Measurements from ENCODE around the gene MRE11.
"Not testable (repeated sequence)": the region's sequence is repeated elsewhere in the genome, so short reads cannot be mapped to it uniquely, and the experiment has no call there.

Gene MRE11

GRCh38 chr11:94418123-94418765, 75.4 kb downstream of the MRE11 start:
- DNase-seq, result no peak

- DNase-seq, result no peak
These were observed 76.2 kb downstream of the MRE11 start for GRCh38 chr11:94417386-94417987.

GRCh38 chr11:94405062-94405833, 88.4 kb downstream of the MRE11 start:
- no peak for DNase-seq

- DNase-seq, result no peak
These were observed 91.3 kb downstream of the MRE11 start for GRCh38 chr11:94402355-94402754.

GRCh38 chr11:94401773-94402265, 91.8 kb downstream of the MRE11 start:
- no peak for DNase-seq

GRCh38 chr11:94400839-94401772, 92.5 kb downstream of the MRE11 start, which contains the start of gene GPR83:
Gene GPR83, minus strand, starts transcription at chr11:94401419. Its CDS starts 172 bp downstream, at chr11:94401247.
- no peak for DNase-seq

GRCh38 chr11:94400457-94400838, 93.2 kb downstream of the MRE11 start:
- DNase-seq, result no peak

GRCh38 chr11:94400050-94400449, 93.6 kb downstream of the MRE11 start:
- no peak for DNase-seq

GRCh38 chr11:94398101-94398500, 95.5 kb downstream of the MRE11 start:
- DNase-seq, result no peak

GRCh38 chr11:94396282-94396681, 97.4 kb downstream of the MRE11 start:
- DNase-seq, result no peak

GRCh38 chr11:94391937-94392336, 101.7 kb downstream of the MRE11 start:
- DNase-seq, result not testable (repeated sequence)

GRCh38 chr11:94379613-94380012, 114.0 kb downstream of the MRE11 start:
- DNase-seq, result no peak

GRCh38 chr11:94376841-94377240, 116.8 kb downstream of the MRE11 start:
- DNase-seq, result no peak

- not testable (repeated sequence) for DNase-seq
These were observed 123.1 kb downstream of the MRE11 start for GRCh38 chr11:94370576-94370975.
